Fibroblast of the aortic adventitia (primary cell): ENCODE data around the gene YTHDC1. TPM values are rescaled to one million over a fixed set of nuclear protein-coding genes. Genes with fewer than 3 reads are reported as not detected.
A peak's percentile ranks its signal among the peaks of the same experiment; 100 is the strongest.

Source experiments
- DNase-seq: peaks from one replicate; pipeline ENCODE4 v3.0.0-alpha.2; 2010; ENCODE audit warnings: low read depth
- H3K4me3 ChIP-seq: 2 replicates; pipeline ENCODE4 v1.5.1; 2011; ENCODE audit warnings: low read depth, mild to moderate bottlenecking, control low read depth, low read length, moderate library complexity
- total RNA-seq: library from RNA; depleted of rRNA; stranded (reverse); fragments of >200 nt; gene quantifications from 2 replicates; pipeline ENCODE4 v1.2.3, GENCODE V29; 2012; ENCODE audit warnings: low replicate concordance
- TF ChIP-seq, protein P1 (sequence below): IDR thresholded peaks from 2 replicates; pipeline ENCODE4 v1.5.1; 2011; ENCODE audit warnings: mild to moderate bottlenecking, low read length, control low read depth, inconsistent platforms; ENCODE audit not compliant: insufficient read depth

The YTHDC1 gene
- total RNA-seq, 1 donor = 39.3 TPM

DNA sequence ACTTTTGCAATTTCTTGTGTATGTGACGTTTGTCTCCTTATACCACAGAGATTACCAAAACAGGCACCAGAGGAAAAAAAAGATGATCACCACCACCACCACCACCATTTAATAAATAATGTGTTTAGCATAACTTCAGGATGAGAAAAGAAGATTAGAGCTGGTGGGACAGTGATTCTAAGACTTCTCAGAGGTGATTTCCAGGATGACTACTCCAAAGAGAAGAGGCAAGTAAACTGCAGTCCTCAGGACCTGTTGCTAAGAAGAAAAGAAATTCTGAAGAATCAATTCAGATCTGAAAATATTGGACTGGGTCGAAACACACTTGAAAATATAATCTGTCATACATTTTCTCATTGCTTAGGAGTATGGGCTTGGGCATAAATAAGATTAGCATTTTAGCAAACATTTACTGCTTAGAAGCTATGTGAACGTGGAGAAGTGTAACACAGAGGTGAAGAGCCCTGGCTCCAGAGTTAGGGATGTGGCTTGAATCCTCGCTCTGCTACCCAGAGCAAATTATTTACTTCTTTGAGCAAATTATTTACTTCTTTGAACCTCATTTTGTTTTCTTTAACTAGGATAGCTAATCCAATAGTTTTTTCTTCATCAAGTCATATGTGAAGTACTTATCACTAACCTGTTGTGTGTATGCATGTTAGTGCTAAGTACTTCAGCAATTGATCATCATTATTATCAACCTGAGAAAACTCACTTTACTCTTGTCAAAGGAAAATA, 10.5 kb upstream of the YTHDC1 start:
- no peak overlapping the region for H3K4me3 ChIP-seq
- TF ChIP-seq, protein P1, sequence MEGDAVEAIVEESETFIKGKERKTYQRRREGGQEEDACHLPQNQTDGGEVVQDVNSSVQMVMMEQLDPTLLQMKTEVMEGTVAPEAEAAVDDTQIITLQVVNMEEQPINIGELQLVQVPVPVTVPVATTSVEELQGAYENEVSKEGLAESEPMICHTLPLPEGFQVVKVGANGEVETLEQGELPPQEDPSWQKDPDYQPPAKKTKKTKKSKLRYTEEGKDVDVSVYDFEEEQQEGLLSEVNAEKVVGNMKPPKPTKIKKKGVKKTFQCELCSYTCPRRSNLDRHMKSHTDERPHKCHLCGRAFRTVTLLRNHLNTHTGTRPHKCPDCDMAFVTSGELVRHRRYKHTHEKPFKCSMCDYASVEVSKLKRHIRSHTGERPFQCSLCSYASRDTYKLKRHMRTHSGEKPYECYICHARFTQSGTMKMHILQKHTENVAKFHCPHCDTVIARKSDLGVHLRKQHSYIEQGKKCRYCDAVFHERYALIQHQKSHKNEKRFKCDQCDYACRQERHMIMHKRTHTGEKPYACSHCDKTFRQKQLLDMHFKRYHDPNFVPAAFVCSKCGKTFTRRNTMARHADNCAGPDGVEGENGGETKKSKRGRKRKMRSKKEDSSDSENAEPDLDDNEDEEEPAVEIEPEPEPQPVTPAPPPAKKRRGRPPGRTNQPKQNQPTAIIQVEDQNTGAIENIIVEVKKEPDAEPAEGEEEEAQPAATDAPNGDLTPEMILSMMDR = no peak

DNA sequence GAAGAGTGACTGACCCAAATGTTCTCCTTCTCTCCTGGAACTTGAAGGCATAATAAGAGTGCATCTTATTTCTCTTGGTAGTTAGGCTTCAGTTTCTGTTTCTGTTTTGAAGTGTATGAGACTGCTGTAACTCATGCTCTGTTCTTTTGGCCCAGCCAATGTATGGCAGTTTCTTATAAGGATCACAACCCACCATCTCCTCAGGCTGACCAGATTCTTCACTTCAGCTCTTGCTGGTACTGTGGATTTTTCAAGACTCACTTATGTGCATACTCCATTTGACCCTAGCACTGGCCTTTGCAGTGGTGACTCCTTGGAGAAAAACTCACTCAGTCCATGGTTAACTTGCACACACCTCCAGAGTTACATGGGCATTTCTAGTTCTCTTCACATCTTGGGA, 9.6 kb upstream of the YTHDC1 start:
- DNase-seq = no peak
- no peak overlapping the region for H3K4me3 ChIP-seq
- TF ChIP-seq, protein P1 = no peak

More for the DNA sequence above, 10.5 kb upstream of the YTHDC1 start:
- DNase-seq = no peak

DNA sequence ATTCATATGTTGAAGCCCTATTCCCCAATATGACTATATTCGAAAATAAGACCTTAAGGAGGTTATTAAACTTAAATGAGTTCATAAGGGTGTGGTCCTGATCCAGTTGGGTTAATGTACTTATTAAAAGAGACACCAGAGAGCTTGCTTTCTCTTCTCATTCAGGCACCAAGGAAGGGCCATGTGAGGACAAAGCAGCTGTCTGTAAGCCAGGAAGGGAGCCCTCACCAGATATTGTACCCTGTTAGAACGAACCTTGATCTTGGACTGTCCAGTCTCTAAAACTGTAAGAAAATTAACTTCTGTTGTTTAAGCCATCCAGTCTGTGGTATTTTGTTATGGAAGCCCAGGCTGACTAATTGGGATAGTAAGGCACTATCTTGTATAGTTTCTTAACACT, 9.1 kb upstream of the YTHDC1 start:
- DNase-seq = no peak

DNA sequence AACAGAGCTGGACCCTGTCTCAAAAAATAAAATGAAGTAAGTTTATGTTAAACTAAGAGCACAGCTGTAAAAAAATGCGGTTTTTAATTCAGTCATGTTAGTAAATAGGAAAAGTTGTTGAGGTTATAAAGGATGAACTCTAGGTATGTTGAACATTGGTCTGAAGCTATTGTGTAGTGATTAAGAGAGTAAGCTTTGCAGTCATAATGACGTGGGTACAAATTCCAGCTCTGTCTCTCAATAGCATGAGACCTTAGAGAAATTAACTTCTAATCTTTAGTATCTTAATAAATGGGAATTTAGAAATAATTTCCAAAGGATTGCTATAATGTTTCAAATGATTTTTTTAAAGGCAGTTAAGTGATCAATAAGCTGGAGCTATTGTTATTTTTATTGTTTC, 2.9 kb upstream of the YTHDC1 start:
- DNase-seq = no peak
- TF ChIP-seq, protein P1 = no peak
- H3K4me3 ChIP-seq = no peak overlapping the region

More for the DNA sequence above, 9.1 kb upstream of the YTHDC1 start:
- TF ChIP-seq, protein P1 = no peak
- H3K4me3 ChIP-seq = no peak overlapping the region

DNA sequence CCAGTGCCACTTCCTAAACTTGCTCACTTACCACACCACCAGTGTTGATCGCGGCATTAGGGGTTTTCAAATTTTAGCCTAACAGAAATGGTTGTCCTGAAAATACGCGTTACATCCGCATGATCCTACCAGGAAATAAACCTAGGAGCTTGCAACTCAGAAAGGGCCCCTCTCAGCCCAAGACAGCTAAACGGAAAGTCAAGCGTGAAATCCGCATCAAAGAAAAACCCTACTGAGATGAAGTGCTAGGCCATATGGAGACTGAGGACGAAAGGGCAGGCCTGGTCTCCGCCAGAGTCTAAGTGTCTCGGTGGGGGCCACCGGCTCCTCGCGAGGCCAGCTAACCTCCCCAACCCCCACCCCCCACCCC, 626 bp downstream of the YTHDC1 start:
- TF ChIP-seq, protein P1 = no peak
- peak; percentile 47 for DNase-seq

DNA sequence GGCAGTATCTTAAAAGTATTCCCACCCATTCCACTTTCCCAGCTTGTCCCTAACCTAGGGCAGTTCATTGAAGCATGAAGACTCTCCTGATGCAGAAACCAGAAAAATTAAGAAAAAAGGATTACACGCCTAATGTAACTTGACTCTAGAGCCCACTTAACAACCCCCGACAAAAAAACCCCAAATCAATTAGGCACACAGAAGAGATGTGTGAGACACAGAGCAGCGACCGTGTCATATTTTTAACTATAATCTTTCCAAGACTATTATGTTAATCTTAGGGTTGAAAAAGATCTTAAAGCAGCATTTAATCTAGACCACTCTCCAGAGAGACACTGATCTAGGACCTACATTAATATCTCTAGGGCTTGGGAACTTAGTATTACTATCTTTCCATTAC, 1.3 kb downstream of the YTHDC1 start:
- TF ChIP-seq, protein P1 = no peak
- no peak for DNase-seq

More for the DNA sequence above, 626 bp downstream of the YTHDC1 start:
- H3K4me3 ChIP-seq = peak overlapping the region; percentile 90

DNA sequence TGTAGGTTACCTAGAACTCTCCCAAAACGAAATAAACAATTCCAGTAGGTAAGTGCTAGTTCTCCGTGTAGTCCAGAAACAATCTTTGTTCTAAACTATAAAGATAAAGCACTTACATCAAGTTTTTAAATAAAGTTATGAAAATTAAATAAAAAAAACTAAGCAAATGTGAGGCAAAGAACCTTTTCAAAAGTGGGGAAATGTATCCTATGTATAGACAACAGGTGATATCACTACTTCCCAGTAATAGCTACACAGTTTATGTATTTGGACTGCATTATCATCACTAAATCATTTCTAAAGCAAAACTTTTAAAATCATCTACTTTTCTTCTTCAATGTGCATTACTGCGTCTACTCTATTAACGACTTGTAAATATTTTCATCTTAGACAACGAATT, 2.0 kb downstream of the YTHDC1 start:
- TF ChIP-seq, protein P1 = no peak
- no peak for DNase-seq

More for the DNA sequence above, 1.3 kb downstream of the YTHDC1 start:
- peak overlapping the region; percentile 90 for H3K4me3 ChIP-seq

More for the DNA sequence above, 2.0 kb downstream of the YTHDC1 start:
- peak overlapping the region; percentile 90 for H3K4me3 ChIP-seq
